ENCODE results near the gene KIF5B. TPM values are rescaled to one million over a fixed set of nuclear protein-coding genes. Genes with fewer than 3 reads are reported as not detected.

The KIF5B gene
- total RNA-seq, 4 donors from 2014 or later, result 69.6 to 104 (median 75.2) TPM

GRCh38 chr10:31959461-31960173 is 96.6 kb downstream of the KIF5B start:
- Histone ChIP-seq H3K36me3 (no peaks in the 10 kb centered on the region), H3K9me3 (no peaks in the 10 kb centered on the region), H3K27ac (no peak overlapping the region), H3K27me3 (no peaks in the 10 kb centered on the region), H3K4me1 (peaks cover 6% of the 10 kb centered on the region), H3K4me3 (no peak overlapping the region)
- WGBS, result 62% methylated on average over 2 of the region's 3 CpGs
- TF ChIP-seq POLR2AphosphoS5 (IDR thresholded peaks at IDR 0.05), result no peak
- no peak for DNase-seq (ENCODE audit: low spot score in 2 of 2)

Other genes starting within 250 kb of the KIF5B start
- 10 to 100 TPM; 25.7 to 64.5 (median 39.5) TPM for gene ARHGAP12, start 127.6 kb downstream of the KIF5B start, total RNA-seq